CD14-positive monocyte (primary cell): Measurements from ENCODE around the gene LBX2. TPM values are rescaled to one million over a fixed set of nuclear protein-coding genes. Genes with fewer than 3 reads are reported as not detected.

Experiments
- DNase-seq, 3 donors: peaks; one replicate each; pipeline ENCODE4 v3.0.0-alpha.2; 2011 to 2022
- H2AFZ ChIP-seq: 2 replicates; pipeline ENCODE4 v1.6.0; 2012; ENCODE audit warnings: mild to moderate bottlenecking, low read depth, low read length, inconsistent platforms; ENCODE audit not compliant: insufficient read depth, poor library complexity, severe bottlenecking
- H3K27ac ChIP-seq, 2 donors: 1 replicate in 1 of 2; 2 replicates in 1 of 2; pipeline ENCODE4 v1.5.1; 2012 to 2013; ENCODE audit warnings: low read length in 2 of 2, control low read depth in 1 of 2, inconsistent platforms in 1 of 2, low read depth in 1 of 2, mild to moderate bottlenecking in 1 of 2
- H3K27me3 ChIP-seq, 2 donors: one replicate each; pipeline versions ENCODE4 v1.6.0 to v1.6.1; 2011 to 2013; ENCODE audit warnings: low read length in 2 of 2; ENCODE audit not compliant: control insufficient read depth in 2 of 2, insufficient read depth in 2 of 2
- H3K36me3 ChIP-seq, 2 donors: replicated peaks in 1 of 2; 1 replicate in 1 of 2; 2 replicates in 1 of 2; pipeline versions ENCODE4 v1.5.1 to v1.6.1; 2012 to 2013; ENCODE audit warnings: low read length in 2 of 2, control low read depth in 1 of 2, inconsistent platforms in 1 of 2, mild to moderate bottlenecking in 1 of 2; ENCODE audit not compliant: insufficient read depth in 2 of 2, control insufficient read depth in 1 of 2
- H3K4me1 ChIP-seq, 2 donors: 1 replicate in 1 of 2; 2 replicates in 1 of 2; pipeline versions ENCODE4 v1.5.1 to v1.6.1; 2012 to 2013; ENCODE audit warnings: low read length in 2 of 2, control low read depth in 1 of 2, inconsistent platforms in 1 of 2, mild to moderate bottlenecking in 1 of 2, moderate library complexity in 1 of 2; ENCODE audit not compliant: insufficient read depth in 2 of 2, control insufficient read depth in 1 of 2
- H3K4me2 ChIP-seq: replicated peaks from 2 replicates; pipeline ENCODE3; 2012; ENCODE audit warnings: low read length, moderate library complexity, mild to moderate bottlenecking; ENCODE audit not compliant: poor library complexity, severe bottlenecking; ENCODE audit errors: extremely low read depth
- H3K4me3 ChIP-seq, 3 experiments: fragments of 200-600 bp in 1 of 3; sonication (generic) in 1 of 3; replicated peaks in 1 of 3; 1 replicate in 2 of 3; 2 replicates in 1 of 3; pipeline ENCODE4 v1.5.1; 2011 to 2013; ENCODE audit warnings: low read length in 3 of 3, mild to moderate bottlenecking in 3 of 3, control low read depth in 2 of 3, low read depth in 2 of 3, inconsistent platforms in 1 of 3, moderate library complexity in 1 of 3
- H3K79me2 ChIP-seq: 2 replicates; pipeline ENCODE4 v1.6.0; 2012; ENCODE audit warnings: mild to moderate bottlenecking, control low read depth, inconsistent platforms, low read length, moderate library complexity; ENCODE audit not compliant: insufficient read depth
- H3K9ac ChIP-seq: 2 replicates; pipeline ENCODE4 v1.6.0; 2017; ENCODE audit warnings: low read length, mild to moderate bottlenecking; ENCODE audit not compliant: insufficient read depth, poor library complexity, severe bottlenecking
- H3K9me3 ChIP-seq, 2 donors: replicated peaks in 1 of 2; 1 replicate in 1 of 2; 2 replicates in 1 of 2; pipeline versions ENCODE4 v1.5.1 to v1.6.1; 2012 to 2013; ENCODE audit warnings: low read length in 2 of 2, control low read depth in 1 of 2; ENCODE audit not compliant: control insufficient read depth in 1 of 2, insufficient read depth in 1 of 2
- H4K20me1 ChIP-seq: 2 replicates; pipeline ENCODE4 v1.6.0; 2012; ENCODE audit warnings: mild to moderate bottlenecking, low read length, control low read depth, moderate library complexity; ENCODE audit not compliant: insufficient read depth
- H3K27ac Mint-ChIP-seq, 7 donors: one replicate each; pipeline ENCODE4 v1.8.0; 2020; ENCODE audit warnings: mild to moderate bottlenecking in 7 of 7, mixed read lengths in 7 of 7, moderate library complexity in 6 of 7, inconsistent platforms in 2 of 7
- H3K27me3 Mint-ChIP-seq, 3 donors: one replicate each; pipeline ENCODE4 v1.8.0; 2021 to 2022; ENCODE audit warnings: low read depth in 3 of 3, mild to moderate bottlenecking in 3 of 3, mixed read lengths in 3 of 3, moderate library complexity in 3 of 3, inconsistent platforms in 1 of 3
- H3K36me3 Mint-ChIP-seq, 2 donors: one replicate each; pipeline ENCODE4 v1.8.0; 2020; ENCODE audit warnings: mixed read lengths in 2 of 2, inconsistent platforms in 1 of 2, mild to moderate bottlenecking in 1 of 2
- H3K4me1 Mint-ChIP-seq: one replicate; pipeline ENCODE4 v1.8.0; 2020; ENCODE audit warnings: mild to moderate bottlenecking, mixed read lengths
- H3K4me3 Mint-ChIP-seq, 2 donors: one replicate each; pipeline ENCODE4 v1.8.0; 2020; ENCODE audit warnings: mild to moderate bottlenecking in 2 of 2, mixed read lengths in 2 of 2, moderate library complexity in 1 of 2
- H3K9me3 Mint-ChIP-seq, 7 donors: one replicate each; pipeline ENCODE4 v1.8.0; 2020 to 2022; ENCODE audit warnings: mixed read lengths in 7 of 7, mild to moderate bottlenecking in 6 of 7, moderate library complexity in 6 of 7, inconsistent platforms in 2 of 7
- WGBS: methylation state at CpG from one replicate; pipeline ENCODE4 v1.1.5; 2013; ENCODE audit warnings: missing lambda C conversion rate; ENCODE audit not compliant: insufficient coverage; 5-methylcytosine and 5-hydroxymethylcytosine counted together
- intact Hi-C, 2 donors: fragments of 100-400 bp; cut with micrococcal nuclease; formaldehyde crosslinking; loops; one replicate each; pipeline versions ENCODE4 v1.15.0 to v1.15.1; 2023
- polyA plus RNA-seq, 3 donors: library from polyadenylated mRNA; depleted of rRNA in 1 of 3; unstranded in 2 of 3; stranded (reverse) in 1 of 3; fragments of 300-500 nt in 2 of 3; fragments of >200 nt in 1 of 3; fragmentation: Illumina TruSeq in 2 of 3; gene quantifications; 1 replicate in 2 of 3; 2 replicates in 1 of 3; pipeline ENCODE4 v1.2.3, GENCODE V29; 2012 to 2021
- TF ChIP-seq, protein P1 (sequence below): fragments of 200-600 bp; IDR thresholded peaks from one replicate; pipeline ENCODE4 v1.8.0; 2022; ENCODE audit warnings: antibody characterized with exemption, mild to moderate bottlenecking

LBX2 gene
- polyA plus RNA-seq, 3 donors, result 0.46 to 0.76 TPM; not detected in 1

DNA sequence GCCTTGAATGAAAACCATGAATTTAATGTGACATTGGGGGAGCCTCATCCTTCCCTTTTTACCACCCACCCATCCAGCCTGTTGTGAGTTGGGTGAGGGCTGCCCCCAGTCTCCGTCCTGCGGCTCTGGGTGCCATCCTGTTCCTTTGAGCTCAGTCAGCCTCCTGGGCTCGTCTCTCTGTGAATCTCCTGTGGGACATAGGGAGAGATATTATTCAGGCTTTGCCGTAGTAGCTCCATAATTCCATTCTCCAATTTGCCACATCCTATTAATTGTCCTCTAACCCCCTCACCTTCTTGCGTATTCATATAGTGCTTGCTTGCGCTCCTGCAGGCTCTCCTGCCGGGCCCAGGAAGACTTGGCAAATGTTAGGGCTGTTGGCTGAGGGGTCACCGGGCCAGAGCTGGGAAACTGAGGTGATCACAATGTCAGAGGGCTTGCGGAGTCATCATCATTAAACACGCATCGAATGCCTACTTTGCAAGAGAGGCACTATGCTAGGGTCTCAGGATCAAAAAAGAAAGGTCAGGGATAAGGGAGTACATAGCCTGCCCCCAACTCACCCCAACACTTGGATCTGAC is 27.3 kb upstream of the LBX2 start:
- peaks cover 0 to 8% (median 0%) of the 10 kb centered on the region in 7 donors for H3K9me3 Mint-ChIP-seq
- no peak for DNase-seq
- peaks cover 24 to 37% of the 10 kb centered on the region in 2 donors for H3K36me3 Mint-ChIP-seq
- no peaks in the 10 kb centered on the region for H3K27me3 ChIP-seq
- 98% methylated on average over 5 of the region's 11 CpGs for WGBS
- intact Hi-C loops, result loop anchor here (5.0 kb wide), 2 partner anchors 44 to 69 kb away; partner anchors contain the start of genes INO80B (in 2 of the 2), WBP1 (in 2 of the 2), CCDC142 (in 1 of the 2) and TTC31 (in 1 of the 2)
- TF ChIP-seq, protein P1, sequence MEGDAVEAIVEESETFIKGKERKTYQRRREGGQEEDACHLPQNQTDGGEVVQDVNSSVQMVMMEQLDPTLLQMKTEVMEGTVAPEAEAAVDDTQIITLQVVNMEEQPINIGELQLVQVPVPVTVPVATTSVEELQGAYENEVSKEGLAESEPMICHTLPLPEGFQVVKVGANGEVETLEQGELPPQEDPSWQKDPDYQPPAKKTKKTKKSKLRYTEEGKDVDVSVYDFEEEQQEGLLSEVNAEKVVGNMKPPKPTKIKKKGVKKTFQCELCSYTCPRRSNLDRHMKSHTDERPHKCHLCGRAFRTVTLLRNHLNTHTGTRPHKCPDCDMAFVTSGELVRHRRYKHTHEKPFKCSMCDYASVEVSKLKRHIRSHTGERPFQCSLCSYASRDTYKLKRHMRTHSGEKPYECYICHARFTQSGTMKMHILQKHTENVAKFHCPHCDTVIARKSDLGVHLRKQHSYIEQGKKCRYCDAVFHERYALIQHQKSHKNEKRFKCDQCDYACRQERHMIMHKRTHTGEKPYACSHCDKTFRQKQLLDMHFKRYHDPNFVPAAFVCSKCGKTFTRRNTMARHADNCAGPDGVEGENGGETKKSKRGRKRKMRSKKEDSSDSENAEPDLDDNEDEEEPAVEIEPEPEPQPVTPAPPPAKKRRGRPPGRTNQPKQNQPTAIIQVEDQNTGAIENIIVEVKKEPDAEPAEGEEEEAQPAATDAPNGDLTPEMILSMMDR, result no peak
- peaks cover 38% of the 10 kb centered on the region for H3K4me1 Mint-ChIP-seq
- H2AFZ ChIP-seq, result no peak overlapping the region
- peaks cover 28 to 45% of the 10 kb centered on the region in 2 donors for H3K4me1 ChIP-seq
- peak overlapping the region in 1 of 2 donors; percentile 52 for H3K4me3 Mint-ChIP-seq
- no peak overlapping the region for H3K4me2 ChIP-seq
- no peak overlapping the region for H3K9ac ChIP-seq
- H3K79me2 ChIP-seq, result peaks cover 29% of the 10 kb centered on the region
- H3K36me3 ChIP-seq, result peaks cover 17 to 25% of the 10 kb centered on the region in 2 donors
- peak overlapping the region; percentile 34 to 59 for H3K27ac ChIP-seq
- no peaks in the 10 kb centered on the region for H3K9me3 ChIP-seq
- peak overlapping the region; percentile 76 to 91 (median 84) for H3K27ac Mint-ChIP-seq
- peaks cover 26% of the 10 kb centered on the region for H4K20me1 ChIP-seq
- H3K27me3 Mint-ChIP-seq, result peaks cover 6 to 12% (median 11%) of the 10 kb centered on the region in 3 donors
- H3K4me3 ChIP-seq, result no peak overlapping the region

DNA sequence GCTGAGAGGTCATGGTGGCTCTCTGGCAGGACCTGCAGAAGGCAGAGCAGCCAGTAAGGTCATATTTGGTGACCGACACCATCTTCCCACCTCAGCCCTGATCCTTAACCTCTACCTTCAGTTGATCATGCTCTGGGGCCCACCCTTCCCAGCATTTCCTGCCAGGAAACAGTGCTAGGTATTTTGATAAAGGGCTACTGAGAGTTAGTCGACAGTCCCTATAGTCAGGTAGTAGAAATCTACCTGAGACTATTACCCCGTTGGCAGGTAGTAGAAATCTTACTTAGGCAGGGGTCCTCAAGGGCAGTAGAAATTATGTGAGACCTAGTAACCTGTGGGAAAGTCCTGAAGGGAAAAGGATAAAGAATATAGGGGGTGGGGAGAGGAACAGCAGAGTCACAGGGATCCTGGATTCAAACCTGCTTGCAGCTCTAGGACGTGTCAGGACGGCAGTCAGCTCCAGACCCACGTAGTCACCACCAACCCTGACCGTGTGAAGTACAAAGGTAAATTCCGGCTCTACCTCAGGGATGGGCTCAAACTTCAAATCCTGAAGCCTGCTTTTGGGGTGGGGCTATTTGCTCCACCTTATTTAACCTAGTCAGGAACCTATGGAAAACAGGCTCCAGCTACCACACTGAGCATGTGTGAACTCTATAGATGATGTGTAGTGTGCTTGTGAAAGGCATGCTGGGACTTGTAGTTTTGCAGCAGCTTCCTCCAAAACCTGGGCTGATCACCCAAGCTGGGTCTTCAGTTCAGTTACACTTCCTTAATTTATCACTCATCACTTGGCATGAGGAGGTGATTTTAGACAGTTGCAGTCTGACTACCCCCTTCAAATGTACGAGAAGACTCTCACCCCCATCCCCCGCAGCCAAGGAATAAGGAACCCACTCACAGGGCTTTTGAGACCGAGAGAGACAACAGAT is 26.6 kb upstream of the LBX2 start, which contains the start of gene DQX1:
Gene DQX1, minus strand, starts transcription at position 515 of the 932 bp plus-strand sequence. Its CDS starts 502 bp downstream, at position 13.
- H3K79me2 ChIP-seq, result peaks cover 29% of the 10 kb centered on the region
- peak within 1 kb of the TSS; percentile 76 to 91 (median 84) for H3K27ac Mint-ChIP-seq
- WGBS, result 63% methylated on average over 2 of the region's 11 CpGs
- H3K9me3 Mint-ChIP-seq, result peaks cover 0 to 10% (median 0%) of the 10 kb centered on the region in 7 donors
- TF ChIP-seq, protein P1, result no peak
- H3K4me1 ChIP-seq, result peaks cover 22 to 37% of the 10 kb centered on the region in 2 donors
- H2AFZ ChIP-seq, result no peak within 1 kb of the TSS
- peaks cover 24 to 37% of the 10 kb centered on the region in 2 donors for H3K36me3 Mint-ChIP-seq
- H3K9me3 ChIP-seq, result no peaks in the 10 kb centered on the region
- H3K4me1 Mint-ChIP-seq, result peaks cover 32% of the 10 kb centered on the region
- H3K27me3 Mint-ChIP-seq, result peaks cover 13 to 18% (median 17%) of the 10 kb centered on the region in 3 donors
- no peak within 1 kb of the TSS for H3K4me2 ChIP-seq
- peak; percentile 75 to 91 (median 78) for DNase-seq
- no peak within 1 kb of the TSS for H3K4me3 ChIP-seq
- peak within 1 kb of the TSS in 1 of 2 donors; percentile 52 for H3K4me3 Mint-ChIP-seq
- H4K20me1 ChIP-seq, result peaks cover 26% of the 10 kb centered on the region
- intact Hi-C loops, result loop anchor here (5.0 kb wide), 2 partner anchors 44 to 69 kb away; partner anchors contain the start of genes INO80B (in 2 of the 2), WBP1 (in 2 of the 2), CCDC142 (in 1 of the 2) and TTC31 (in 1 of the 2)
- peaks cover 17 to 25% of the 10 kb centered on the region in 2 donors for H3K36me3 ChIP-seq
- H3K9ac ChIP-seq, result no peak within 1 kb of the TSS
- H3K27me3 ChIP-seq, result peaks cover 0 to 2% of the 10 kb centered on the region in 2 donors
- peak within 1 kb of the TSS; percentile 34 to 59 for H3K27ac ChIP-seq
